Chondrocyte (in vitro differentiated cells): ENCODE results near the gene ZNF429. TPM values are rescaled to one million over a fixed set of nuclear protein-coding genes. Genes with fewer than 3 reads are reported as not detected.
"Not testable (repeated sequence)": the region's sequence is repeated elsewhere in the genome, so short reads cannot be mapped to it uniquely, and the experiment has no call there.

Source experiments
- DNase-seq: peaks from one replicate; pipeline ENCODE4 v3.0.0; 2021; ENCODE audit warnings: mixed read lengths, low spot score
- H3K27ac Mint-ChIP-seq: one replicate; pipeline ENCODE4 v1.8.0; 2021; ENCODE audit warnings: mild to moderate bottlenecking, moderate library complexity, mixed read lengths; ENCODE audit not compliant: unreplicated experiment
- H3K27me3 Mint-ChIP-seq: 2 replicates; pipeline ENCODE4 v1.8.0; 2021; ENCODE audit warnings: low read depth, mixed read lengths
- H3K36me3 Mint-ChIP-seq: 2 replicates; pipeline ENCODE4 v1.8.0; 2021; ENCODE audit warnings: low read depth, mixed read lengths
- H3K4me1 Mint-ChIP-seq: 2 replicates; pipeline ENCODE4 v1.8.0; 2021; ENCODE audit warnings: low read depth, mild to moderate bottlenecking, mixed read lengths
- H3K4me3 Mint-ChIP-seq: one replicate; pipeline ENCODE4 v1.8.0; 2021; ENCODE audit warnings: mild to moderate bottlenecking, moderate library complexity, mixed read lengths; ENCODE audit not compliant: unreplicated experiment
- H3K9me3 Mint-ChIP-seq: 2 replicates; pipeline ENCODE4 v1.8.0; 2021; ENCODE audit warnings: low read depth, mixed read lengths
- total RNA-seq: library from RNA; stranded (reverse); gene quantifications from 3 replicates; pipeline ENCODE4 v1.2.1, GENCODE V29; 2021
- TF ChIP-seq, protein P1 (sequence below): fragments of 200-600 bp; sonication (generic); IDR thresholded peaks from 2 replicates; pipeline ENCODE4 v1.5.0; 2021; ENCODE audit warnings: antibody characterized with exemption, mild to moderate bottlenecking, moderate library complexity

The ZNF429 gene
- total RNA-seq, 1 donor from 2014 or later: 6.7 TPM

GRCh38 chr19:21566073-21566472 is 60.7 kb downstream of the ZNF429 start:
- peaks cover 63% of the 10 kb centered on the region for H3K9me3 Mint-ChIP-seq
- H3K27me3 Mint-ChIP-seq: no peaks in the 10 kb centered on the region

DNA sequence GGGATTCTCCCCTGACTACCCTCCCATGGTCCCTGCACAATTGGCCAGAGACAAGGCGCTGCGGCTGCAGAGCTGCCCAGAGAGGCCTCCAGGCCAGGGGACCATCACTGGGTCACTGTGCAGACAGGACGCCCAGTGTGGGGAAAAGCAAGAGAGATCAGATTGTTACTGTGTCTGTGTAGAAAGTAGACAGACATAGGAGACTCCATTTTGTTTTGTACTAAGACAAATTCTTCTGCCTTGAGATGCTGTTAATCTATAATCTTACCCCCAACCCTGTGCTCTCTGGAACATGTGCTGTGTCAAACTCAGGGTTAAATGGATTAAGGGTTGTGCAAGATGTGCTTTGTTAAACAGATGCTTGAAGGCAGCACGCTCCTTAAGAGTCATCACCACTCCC is 62.4 kb downstream of the ZNF429 start:
- H3K9me3 Mint-ChIP-seq: peaks cover 70% of the 10 kb centered on the region
- H3K4me3 Mint-ChIP-seq, H3K4me1 Mint-ChIP-seq, H3K27ac Mint-ChIP-seq, DNase-seq, H3K36me3 Mint-ChIP-seq, H3K27me3 Mint-ChIP-seq: not testable (repeated sequence)

More at GRCh38 chr19:21566073-21566472, 60.7 kb downstream of the ZNF429 start:
- DNase-seq: no peak
- TF ChIP-seq, protein P1, sequence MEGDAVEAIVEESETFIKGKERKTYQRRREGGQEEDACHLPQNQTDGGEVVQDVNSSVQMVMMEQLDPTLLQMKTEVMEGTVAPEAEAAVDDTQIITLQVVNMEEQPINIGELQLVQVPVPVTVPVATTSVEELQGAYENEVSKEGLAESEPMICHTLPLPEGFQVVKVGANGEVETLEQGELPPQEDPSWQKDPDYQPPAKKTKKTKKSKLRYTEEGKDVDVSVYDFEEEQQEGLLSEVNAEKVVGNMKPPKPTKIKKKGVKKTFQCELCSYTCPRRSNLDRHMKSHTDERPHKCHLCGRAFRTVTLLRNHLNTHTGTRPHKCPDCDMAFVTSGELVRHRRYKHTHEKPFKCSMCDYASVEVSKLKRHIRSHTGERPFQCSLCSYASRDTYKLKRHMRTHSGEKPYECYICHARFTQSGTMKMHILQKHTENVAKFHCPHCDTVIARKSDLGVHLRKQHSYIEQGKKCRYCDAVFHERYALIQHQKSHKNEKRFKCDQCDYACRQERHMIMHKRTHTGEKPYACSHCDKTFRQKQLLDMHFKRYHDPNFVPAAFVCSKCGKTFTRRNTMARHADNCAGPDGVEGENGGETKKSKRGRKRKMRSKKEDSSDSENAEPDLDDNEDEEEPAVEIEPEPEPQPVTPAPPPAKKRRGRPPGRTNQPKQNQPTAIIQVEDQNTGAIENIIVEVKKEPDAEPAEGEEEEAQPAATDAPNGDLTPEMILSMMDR: no peak
- Mint-ChIP-seq H3K4me1 (no peaks in the 10 kb centered on the region), H3K36me3 (no peaks in the 10 kb centered on the region), H3K27ac (no peak overlapping the region), H3K4me3 (no peak overlapping the region)

- DNase-seq: no peak
- no peaks in the 10 kb centered on the region for H3K4me1 Mint-ChIP-seq
- H3K27ac Mint-ChIP-seq: no peak overlapping the region
- no peak overlapping the region for H3K4me3 Mint-ChIP-seq
- no peaks in the 10 kb centered on the region for H3K27me3 Mint-ChIP-seq
- peaks cover 64% of the 10 kb centered on the region for H3K9me3 Mint-ChIP-seq
- TF ChIP-seq, protein P1: no peak
- no peaks in the 10 kb centered on the region for H3K36me3 Mint-ChIP-seq
These were observed 63.6 kb downstream of the ZNF429 start for GRCh38 chr19:21568816-21569493.

- TF ChIP-seq, protein P1: no peak
- Mint-ChIP-seq H3K27me3 (no peaks in the 10 kb centered on the region), H3K36me3 (no peaks in the 10 kb centered on the region), H3K27ac (no peak overlapping the region), H3K4me3 (no peak overlapping the region), H3K4me1 (no peaks in the 10 kb centered on the region), H3K9me3 (peaks cover 69% of the 10 kb centered on the region)
- no peak for DNase-seq
These were observed 64.1 kb downstream of the ZNF429 start for GRCh38 chr19:21569494-21569865.

- TF ChIP-seq, protein P1: no peak
- H3K27ac Mint-ChIP-seq: no peak overlapping the region
- H3K4me1 Mint-ChIP-seq: no peaks in the 10 kb centered on the region
- H3K27me3 Mint-ChIP-seq: no peaks in the 10 kb centered on the region
- H3K9me3 Mint-ChIP-seq: peaks cover 74% of the 10 kb centered on the region
- no peaks in the 10 kb centered on the region for H3K36me3 Mint-ChIP-seq
- H3K4me3 Mint-ChIP-seq: no peak overlapping the region
- DNase-seq: no peak
These were observed 65.9 kb downstream of the ZNF429 start for GRCh38 chr19:21571316-21571715.

DNA sequence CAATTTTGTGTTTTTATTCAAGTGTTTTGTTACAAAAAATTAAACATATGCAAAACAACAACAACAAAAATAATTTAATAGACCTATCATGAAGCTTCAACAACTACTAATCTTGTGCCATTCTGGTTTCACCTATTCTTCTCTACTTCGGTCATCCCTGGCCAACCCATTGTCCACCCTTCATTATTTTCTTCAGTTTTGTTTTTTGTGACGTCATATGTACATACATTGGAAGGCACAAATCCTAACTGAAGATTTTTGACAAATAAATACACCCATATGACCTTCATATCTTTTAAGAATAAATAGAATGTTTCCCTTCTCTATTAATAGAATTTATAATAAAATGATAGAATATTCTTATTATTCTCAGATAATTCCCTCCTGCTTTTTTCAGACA is 69.2 kb downstream of the ZNF429 start:
- H3K4me3 Mint-ChIP-seq: no peak overlapping the region
- H3K36me3 Mint-ChIP-seq: peaks cover 4% of the 10 kb centered on the region
- H3K27ac Mint-ChIP-seq: no peak overlapping the region
- no peaks in the 10 kb centered on the region for H3K27me3 Mint-ChIP-seq
- H3K4me1 Mint-ChIP-seq: no peaks in the 10 kb centered on the region
- peaks cover 62% of the 10 kb centered on the region for H3K9me3 Mint-ChIP-seq
- no peak for DNase-seq
- TF ChIP-seq, protein P1: no peak
